ENCODE results near the gene GRIN3A.

GRCh38 chr9:101632611-101633010 lies 105.8 kb downstream of the GRIN3A start:
- TF ChIP-seq REST (IDR thresholded peaks at IDR 0.05; ENCODE audit: low read depth) (no peak), MAX (IDR thresholded peaks at IDR 0.05) (no peak), EGR1 (IDR thresholded peaks at IDR 0.05) (no peak), ZBTB7A (IDR thresholded peaks at IDR 0.05; ENCODE audit: low read depth) (no peak), YY1 (IDR thresholded peaks at IDR 0.05; ENCODE audit: low read depth) (no peak)
